H1 (cell line): Measurements from ENCODE around the gene MOV10L1. TPM values are rescaled to one million over a fixed set of nuclear protein-coding genes. Genes with fewer than 3 reads are reported as not detected.

Source experiments
- BACH1 ChIP-seq: IDR thresholded peaks from 2 replicates; pipeline ENCODE4 v1.6.1; 2012; ENCODE audit warnings: low read length, improper control_type of control experiment
- BCL11A ChIP-seq, 2 experiments: IDR thresholded peaks; one replicate each; pipeline ENCODE4 v1.6.1; 2011; ENCODE audit warnings: low read depth in 2 of 2, low read length in 2 of 2, mild to moderate bottlenecking in 2 of 2
- CEBPB ChIP-seq: IDR thresholded peaks from 2 replicates; pipeline ENCODE4 v1.6.1; 2012; ENCODE audit warnings: low read depth, low read length
- CTBP2 ChIP-seq: IDR thresholded peaks from 2 replicates; pipeline ENCODE4 v1.7.0; 2011; ENCODE audit warnings: borderline replicate concordance, mild to moderate bottlenecking, moderate library complexity, mixed read lengths, low read length; ENCODE audit not compliant: insufficient read depth, insufficient read length
- FOSL1 ChIP-seq: IDR thresholded peaks from 2 replicates; pipeline ENCODE4 v1.6.1; 2011; ENCODE audit warnings: mild to moderate bottlenecking, low read depth, low read length, moderate library complexity; ENCODE audit not compliant: insufficient read depth
- JUN ChIP-seq: IDR thresholded peaks from 2 replicates; pipeline ENCODE4 v1.6.1; 2011; ENCODE audit warnings: low read depth, mild to moderate bottlenecking, improper control_type of control experiment, low read length
- JUND ChIP-seq: IDR thresholded peaks from 2 replicates; pipeline ENCODE4 v1.6.1; 2011; ENCODE audit warnings: mild to moderate bottlenecking, improper control_type of control experiment, low read length
- KDM1A ChIP-seq: fragments of 200-600, 300-600 bp; sonication (generic); IDR thresholded peaks from 2 replicates; pipeline ENCODE4 v1.7.1; 2016; ENCODE audit warnings: mild to moderate bottlenecking, low read length, borderline replicate concordance
- KDM4A ChIP-seq: IDR thresholded peaks from one replicate; pipeline ENCODE4 v1.7.1; 2012; ENCODE audit warnings: low read depth, mild to moderate bottlenecking, moderate library complexity, low read length, inconsistent platforms; ENCODE audit not compliant: severe bottlenecking
- MAFK ChIP-seq: IDR thresholded peaks from 2 replicates; pipeline ENCODE4 v1.6.1; 2012; ENCODE audit warnings: low read depth, mild to moderate bottlenecking, improper control_type of control experiment, low read length
- NANOG ChIP-seq: IDR thresholded peaks from 2 replicates; pipeline ENCODE4 v1.6.1; 2011; ENCODE audit warnings: low read length, low read depth, mild to moderate bottlenecking, inconsistent platforms; ENCODE audit not compliant: insufficient read depth, poor library complexity, severe bottlenecking
- PHF8 ChIP-seq: fragments of 200-600 bp; sonication (generic); conservative IDR thresholded peaks from 2 replicates; pipeline ENCODE4 v1.7.1; 2012; ENCODE audit warnings: low read depth, mild to moderate bottlenecking, inconsistent platforms, low read length, moderate library complexity
- SIN3A ChIP-seq, 2 experiments: IDR thresholded peaks in 1 of 2; conservative IDR thresholded peaks in 1 of 2; 2 replicates each; pipeline ENCODE4 v1.6.1; 2011 to 2012; ENCODE audit warnings: low read length in 2 of 2, improper control_type of control experiment in 1 of 2, low read depth in 1 of 2, mild to moderate bottlenecking in 1 of 2
- SIX5 ChIP-seq: IDR thresholded peaks from 2 replicates; pipeline ENCODE4 v1.6.1; 2011; ENCODE audit warnings: mild to moderate bottlenecking, low read depth, low read length
- SP4 ChIP-seq: IDR thresholded peaks from 2 replicates; pipeline ENCODE4 v1.6.1; 2012; ENCODE audit warnings: low read length, inconsistent platforms
- SUZ12 ChIP-seq: fragments of 200-600 bp; sonication (generic); IDR thresholded peaks from 2 replicates; pipeline ENCODE4 v1.6.1; 2012; ENCODE audit warnings: mild to moderate bottlenecking, inconsistent platforms, low read length, moderate library complexity, mixed read lengths
- TCF12 ChIP-seq: IDR thresholded peaks from 2 replicates; pipeline ENCODE4 v1.6.1; 2011; ENCODE audit warnings: low read depth, mild to moderate bottlenecking, low read length
- TEAD4 ChIP-seq: IDR thresholded peaks from 2 replicates; pipeline ENCODE4 v1.6.1; 2012; ENCODE audit warnings: low read depth, low read length, inconsistent platforms, mixed read lengths
- ZNF274 ChIP-seq: IDR thresholded peaks from 2 replicates; pipeline ENCODE4 v1.7.0; 2012; ENCODE audit warnings: low read length, borderline replicate concordance; ENCODE audit errors: extremely low read depth
- polyA plus RNA-seq, 7 experiments: library from polyadenylated mRNA; depleted of rRNA in 3 of 7; stranded (reverse) in 5 of 7; unstranded in 2 of 7; fragments of >200 nt in 5 of 7; fragments of 200-250 nt in 2 of 7; gene quantifications; 1 replicate in 5 of 7; 2 replicates in 1 of 7; 4 replicates in 1 of 7; pipeline versions ENCODE4 v1.2.1 to v1.2.3, GENCODE V29; 2011 to 2013; ENCODE audit warnings: missing spikeins in 2 of 7, mixed read lengths in 2 of 7
- total RNA-seq: library from RNA; stranded (reverse); fragmentation: NEBNext Ultra II Directional; extraction: Animal tissue kit (Norgen Biotek cat#: 25700); gene quantifications from 2 replicates; pipeline ENCODE4 v1.2.1, GENCODE V29; 2021
- TF ChIP-seq, protein P1 (sequence below): IDR thresholded peaks from 2 replicates; pipeline ENCODE4 v1.6.1; 2012; ENCODE audit warnings: inconsistent platforms
- TF ChIP-seq, protein P2 (sequence below): IDR thresholded peaks from 2 replicates; pipeline ENCODE4 v1.6.1; 2012; ENCODE audit warnings: low read length, inconsistent platforms
- TF ChIP-seq, protein P3 (sequence below): IDR thresholded peaks from 2 replicates; pipeline ENCODE4 v1.6.1; 2012; ENCODE audit warnings: inconsistent platforms

MOV10L1 gene
- total and polyA plus RNA-seq, 2 of the 8 experiments (the other 6 are each of a cell fraction or from before 2014, with no cell fraction given), result 0.32 TPM; not detected in 1

DNA sequence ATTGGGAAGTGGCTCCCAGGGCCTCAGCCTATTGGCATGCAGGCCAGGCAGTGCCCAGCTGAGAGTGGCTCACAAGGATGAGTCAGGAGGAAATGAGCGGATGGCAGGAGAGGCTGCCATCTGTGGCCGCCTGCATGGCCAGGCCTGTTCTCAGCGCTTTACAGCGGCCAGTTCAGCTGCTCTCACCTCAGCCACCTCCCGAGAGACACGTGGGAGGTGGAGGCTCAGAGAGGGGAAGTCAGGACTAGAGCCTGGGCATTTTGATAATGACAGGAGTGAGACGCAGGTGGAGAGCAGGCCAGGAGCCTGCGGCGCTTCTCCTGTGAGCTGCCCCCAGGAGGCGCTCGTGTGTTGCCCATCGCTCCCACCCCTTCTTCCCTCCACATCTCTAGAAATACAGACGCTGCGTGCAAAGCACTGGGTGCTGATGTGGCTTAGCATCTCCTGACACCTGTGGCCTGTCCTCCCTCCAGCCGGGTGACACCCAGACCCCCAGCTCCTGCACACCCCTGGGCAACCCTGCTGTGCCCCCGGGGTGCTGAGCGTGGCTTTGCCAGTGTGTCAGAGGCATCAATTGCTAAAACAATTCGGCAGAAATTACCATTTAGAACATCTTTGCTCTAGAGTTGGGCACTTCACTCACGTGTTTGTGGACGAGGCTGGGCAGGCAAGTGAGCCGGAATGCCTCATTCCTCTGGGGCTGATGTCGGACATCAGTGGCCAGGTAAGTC, 59.4 kb downstream of the MOV10L1 start (continued):
- TF ChIP-seq, protein P1, sequence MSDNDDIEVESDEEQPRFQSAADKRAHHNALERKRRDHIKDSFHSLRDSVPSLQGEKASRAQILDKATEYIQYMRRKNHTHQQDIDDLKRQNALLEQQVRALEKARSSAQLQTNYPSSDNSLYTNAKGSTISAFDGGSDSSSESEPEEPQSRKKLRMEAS, result peak; percentile 49; the same call in 1 of the 2 replicates
- TF ChIP-seq TCF12, result no peak
- no peak for TF ChIP-seq BCL11A (IDR thresholded peaks at IDR 0.05; ENCODE audit: low read depth in 2 of 2, low read length in 2 of 2)
- peak in 1 of 2 experiments; percentile 77; a peak in 1 of 4 replicates for TF ChIP-seq SIN3A (conservative IDR thresholded peaks at IDR 0.05 in 1 of 2, IDR thresholded peaks at IDR 0.05 in 1 of 2; ENCODE audit: low read depth in 1 of 2, low read length in 2 of 2)
- no peak for TF ChIP-seq BACH1
- TF ChIP-seq, protein P2, sequence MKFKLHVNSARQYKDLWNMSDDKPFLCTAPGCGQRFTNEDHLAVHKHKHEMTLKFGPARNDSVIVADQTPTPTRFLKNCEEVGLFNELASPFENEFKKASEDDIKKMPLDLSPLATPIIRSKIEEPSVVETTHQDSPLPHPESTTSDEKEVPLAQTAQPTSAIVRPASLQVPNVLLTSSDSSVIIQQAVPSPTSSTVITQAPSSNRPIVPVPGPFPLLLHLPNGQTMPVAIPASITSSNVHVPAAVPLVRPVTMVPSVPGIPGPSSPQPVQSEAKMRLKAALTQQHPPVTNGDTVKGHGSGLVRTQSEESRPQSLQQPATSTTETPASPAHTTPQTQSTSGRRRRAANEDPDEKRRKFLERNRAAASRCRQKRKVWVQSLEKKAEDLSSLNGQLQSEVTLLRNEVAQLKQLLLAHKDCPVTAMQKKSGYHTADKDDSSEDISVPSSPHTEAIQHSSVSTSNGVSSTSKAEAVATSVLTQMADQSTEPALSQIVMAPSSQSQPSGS, result no peak
- no peak for TF ChIP-seq TEAD4
- no peak for TF ChIP-seq SUZ12
- TF ChIP-seq ZNF274, result no peak
- TF ChIP-seq PHF8, result no peak
- TF ChIP-seq KDM4A, result no peak
- TF ChIP-seq CTBP2, result no peak
- no peak for TF ChIP-seq SP4
- TF ChIP-seq CEBPB, result no peak
- no peak for TF ChIP-seq MAFK
- peak; percentile 18; the same call in 1 of the 2 replicates for TF ChIP-seq JUND
- TF ChIP-seq KDM1A, result no peak
- no peak for TF ChIP-seq SIX5
- TF ChIP-seq, protein P3, sequence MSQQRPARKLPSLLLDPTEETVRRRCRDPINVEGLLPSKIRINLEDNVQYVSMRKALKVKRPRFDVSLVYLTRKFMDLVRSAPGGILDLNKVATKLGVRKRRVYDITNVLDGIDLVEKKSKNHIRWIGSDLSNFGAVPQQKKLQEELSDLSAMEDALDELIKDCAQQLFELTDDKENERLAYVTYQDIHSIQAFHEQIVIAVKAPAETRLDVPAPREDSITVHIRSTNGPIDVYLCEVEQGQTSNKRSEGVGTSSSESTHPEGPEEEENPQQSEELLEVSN, result no peak
- no peak for TF ChIP-seq NANOG
- TF ChIP-seq FOSL1, result no peak
- TF ChIP-seq JUN, result no peak
